SW 1271 (cell line): Measurements from ENCODE around the gene TSSK2.
"Not testable (repeated sequence)": the region's sequence is repeated elsewhere in the genome, so short reads cannot be mapped to it uniquely, and the experiment has no call there.

ENCODE experiments used
- DNase-seq, 2 experiments: peaks; one replicate each; lab custom pipeline; 2025; lab: John Stamatoyannopoulos, UW

Gene TSSK2

GRCh38 chr22:19143212-19143611 lies 12.1 kb downstream of the TSSK2 start:
- DNase-seq = no peak

- DNase-seq = no peak
These were observed 12.9 kb downstream of the TSSK2 start for GRCh38 chr22:19143967-19144400.

GRCh38 chr22:19146215-19146968 lies 15.3 kb downstream of the TSSK2 start:
- DNase-seq = no peak

- DNase-seq = no peak
These were observed 16.2 kb downstream of the TSSK2 start for GRCh38 chr22:19147195-19147780.

GRCh38 chr22:19148417-19149046 lies 17.4 kb downstream of the TSSK2 start:
- DNase-seq = no peak

GRCh38 chr22:19149047-19149883 lies 18.2 kb downstream of the TSSK2 start:
- no peak for DNase-seq

- no peak for DNase-seq
These were observed 18.9 kb downstream of the TSSK2 start, which contains the start of gene GSC2 for GRCh38 chr22:19149991-19150390. Gene GSC2, minus strand, starts transcription at chr22:19150292. Its CDS starts 9 bp downstream, at chr22:19150283.

GRCh38 chr22:19150482-19151328 lies 19.6 kb downstream of the TSSK2 start:
- DNase-seq = no peak

GRCh38 chr22:19151329-19152191 lies 20.5 kb downstream of the TSSK2 start:
- DNase-seq = no peak

- DNase-seq = no peak
These were observed 22.1 kb downstream of the TSSK2 start for GRCh38 chr22:19152942-19153883.

- not testable (repeated sequence) for DNase-seq
These were observed 25.0 kb downstream of the TSSK2 start for GRCh38 chr22:19156109-19156508.

GRCh38 chr22:19158649-19159048 lies 27.5 kb downstream of the TSSK2 start:
- not testable (repeated sequence) for DNase-seq

GRCh38 chr22:19164425-19164824 lies 33.3 kb downstream of the TSSK2 start:
- no peak for DNase-seq

GRCh38 chr22:19166421-19166820 lies 35.3 kb downstream of the TSSK2 start:
- no peak for DNase-seq

GRCh38 chr22:19167106-19167869 lies 36.2 kb downstream of the TSSK2 start:
- DNase-seq = no peak

GRCh38 chr22:19168088-19168890 lies 37.2 kb downstream of the TSSK2 start:
- DNase-seq = no peak
